HCT116 (cell line): ENCODE results near the gene HIVEP3. TPM values are rescaled to one million over a fixed set of nuclear protein-coding genes. Genes with fewer than 3 reads are reported as not detected.

Experiments
- ATAC-seq: fragments of 200-7000 bp; cut with Tn5 transposase; 2 replicates; pipeline ENCODE4 v1.9.1; 2020; ENCODE audit warnings: mild to moderate bottlenecking, moderate library complexity
- BruUV-seq: library from RNA; stranded (reverse); fragments of 400-500 nt; replicated peaks from 2 replicates; lab custom pipeline; 2021; lab: Mats Ljungman, UMichigan
- CTCF ChIA-PET: fragments of 300-600 bp; sonication (Branson Sonifier 250); formaldehyde crosslinking; loops from one replicate; lab custom pipeline; 2021; ENCODE audit warnings: antibody characterized with exemption; lab: Charles Lee
- POLR2A ChIA-PET: fragments of 300-600, 350-600 bp; sonication (Branson Sonifier 250); formaldehyde crosslinking; loops from one replicate; lab custom pipeline; 2021; ENCODE audit warnings: antibody characterized with exemption; lab: Charles Lee
- RAD21 ChIA-PET, 2 experiments: fragments of 300-600 bp; sonication (Branson Sonifier 250); formaldehyde crosslinking; loops; one replicate each; lab custom pipeline; 2023; ENCODE audit warnings: low total read pairs in 2 of 2; ENCODE audit not compliant: uncharacterized antibody in 2 of 2, unreplicated experiment in 2 of 2, low non-redundant PET in 1 of 2; lab: Charles Lee
- DNase-seq: peaks from one replicate; pipeline ENCODE4 v3.0.0-alpha.2; 2010; ENCODE audit warnings: low read depth, low spot score
- H2AFZ ChIP-seq: fragments of 200-600 bp; shearing (Covaris generic), sonication (generic); 2 replicates; pipeline ENCODE4 v1.6.1; 2017; ENCODE audit warnings: low read depth, mixed run types, mixed read lengths, antibody characterized with exemption, low read length; ENCODE audit not compliant: poor library complexity, severe bottlenecking
- H3K27ac ChIP-seq: 2 replicates; pipeline ENCODE4 v1.5.1; 2012; ENCODE audit warnings: low read depth, low read length
- H3K27me3 ChIP-seq: fragments of 200-600 bp; sonication (generic); 2 replicates; pipeline ENCODE4 v1.6.1; 2016; ENCODE audit warnings: mixed run types, low read length, mixed read lengths; ENCODE audit not compliant: insufficient read depth
- H3K36me3 ChIP-seq, 2 experiments: fragments of 200-500 bp in 1 of 2; fragments of 200-600 bp in 1 of 2; sonication (Bioruptor generic) in 1 of 2; sonication (generic) in 1 of 2; 2 replicates each; pipeline versions ENCODE4 v1.5.1 to v1.6.1; 2014 to 2016; ENCODE audit warnings: low read length in 2 of 2, inconsistent platforms in 1 of 2, mixed read lengths in 1 of 2, mixed run types in 1 of 2; ENCODE audit not compliant: insufficient read depth in 2 of 2, control insufficient read depth in 1 of 2
- H3K4me1 ChIP-seq, 2 experiments: fragments of 200-600 bp in 1 of 2; sonication (generic) in 1 of 2; 2 replicates each; pipeline versions ENCODE4 v1.5.1 to v1.6.1; 2012 to 2017; ENCODE audit warnings: low read length in 2 of 2, inconsistent platforms in 1 of 2, mild to moderate bottlenecking in 1 of 2, mixed read lengths in 1 of 2, mixed run types in 1 of 2, moderate library complexity in 1 of 2; ENCODE audit not compliant: insufficient read depth in 2 of 2, control insufficient read depth in 1 of 2
- H3K4me2 ChIP-seq: fragments of 200-600 bp; sonication (generic); 2 replicates; pipeline ENCODE4 v1.6.1; 2017; ENCODE audit warnings: mixed run types, low read length, mixed read lengths
- H3K4me3 ChIP-seq, 2 experiments: fragments of 200-600 bp in 1 of 2; sonication (generic) in 1 of 2; replicated peaks in 1 of 2; 2 replicates each; pipeline ENCODE4 v1.5.1; 2011 to 2016; ENCODE audit warnings: low read length in 2 of 2, control low read depth in 1 of 2, low read depth in 1 of 2, mild to moderate bottlenecking in 1 of 2, mixed read lengths in 1 of 2, mixed run types in 1 of 2
- H3K79me2 ChIP-seq: fragments of 200-600 bp; sonication (generic); 2 replicates; pipeline ENCODE4 v1.6.1; 2017; ENCODE audit warnings: mild to moderate bottlenecking, mixed run types, low read length, moderate library complexity, mixed read lengths; ENCODE audit not compliant: insufficient read depth
- H3K9ac ChIP-seq: fragments of 200-600 bp; sonication (generic); 2 replicates; pipeline ENCODE4 v1.6.1; 2016; ENCODE audit warnings: low read length, mixed read lengths
- H3K9me2 ChIP-seq: fragments of 200-600 bp; sonication (generic), shearing (Covaris generic); 2 replicates; pipeline ENCODE4 v1.6.1; 2017; ENCODE audit warnings: mixed run types, mild to moderate bottlenecking, moderate library complexity; ENCODE audit not compliant: insufficient read depth
- H3K9me3 ChIP-seq, 2 experiments: fragments of 200-500 bp in 1 of 2; fragments of 200-600 bp in 1 of 2; sonication (Bioruptor generic) in 1 of 2; sonication (generic) in 1 of 2; 2 replicates each; pipeline ENCODE4 v1.6.1; 2014 to 2017; ENCODE audit warnings: low read length in 2 of 2, mixed read lengths in 2 of 2, inconsistent platforms in 1 of 2, low read depth in 1 of 2, mild to moderate bottlenecking in 1 of 2, mixed run types in 1 of 2, moderate library complexity in 1 of 2; ENCODE audit not compliant: control insufficient read depth in 1 of 2, insufficient read depth in 1 of 2
- H4K20me1 ChIP-seq: fragments of 200-600 bp; sonication (generic), shearing (Covaris generic); 2 replicates; pipeline ENCODE4 v1.6.1; 2017; ENCODE audit warnings: mixed run types, mild to moderate bottlenecking, moderate library complexity; ENCODE audit not compliant: insufficient read depth
- CEBPB ChIP-seq: IDR thresholded peaks from 2 replicates; pipeline ENCODE4 v1.6.1; 2012; ENCODE audit warnings: low read depth
- EGR1 ChIP-seq: IDR thresholded peaks from 2 replicates; pipeline ENCODE4 v1.6.1; 2012; ENCODE audit warnings: low read depth
- ELF1 ChIP-seq: IDR thresholded peaks from 2 replicates; pipeline ENCODE4 v1.6.1; 2012; ENCODE audit warnings: low read depth, borderline replicate concordance
- EZH2phosphoT487 ChIP-seq: fragments of 200-600 bp; IDR thresholded peaks from 2 replicates; pipeline ENCODE4 v1.6.1; 2018; ENCODE audit warnings: antibody characterized with exemption, borderline replicate concordance
- FOSL1 ChIP-seq: IDR thresholded peaks from 2 replicates; pipeline ENCODE4 v1.6.1; 2012; ENCODE audit warnings: low read depth
- POLR2A ChIP-seq: IDR thresholded peaks from 2 replicates; pipeline ENCODE4 v1.7.0; 2011; ENCODE audit warnings: borderline replicate concordance; ENCODE audit not compliant: insufficient read depth, insufficient read length; ENCODE audit errors: extremely low read depth
- RAD21 ChIP-seq: IDR thresholded peaks from 2 replicates; pipeline ENCODE4 v1.6.1; 2012; ENCODE audit warnings: low read depth, mild to moderate bottlenecking
- SIN3A ChIP-seq: IDR thresholded peaks from 2 replicates; pipeline ENCODE4 v1.6.1; 2012; ENCODE audit warnings: low read depth
- SP1 ChIP-seq: IDR thresholded peaks from 2 replicates; pipeline ENCODE4 v1.6.1; 2012; ENCODE audit warnings: low read depth
- TCF7L2 ChIP-seq: IDR thresholded peaks from 2 replicates; pipeline ENCODE4 v1.7.0; 2011; ENCODE audit warnings: borderline replicate concordance, inconsistent platforms; ENCODE audit not compliant: insufficient read depth, insufficient read length; ENCODE audit errors: extremely low read depth
- YY1 ChIP-seq: IDR thresholded peaks from 2 replicates; pipeline ENCODE4 v1.6.1; 2011; ENCODE audit warnings: low read length, low read depth, moderate library complexity, mild to moderate bottlenecking; ENCODE audit not compliant: insufficient replicate concordance; ENCODE audit errors: extremely low read depth
- ZFX ChIP-seq: fragments of 450-650 bp; IDR thresholded peaks from 2 replicates; pipeline ENCODE4 v1.6.1; 2017
- intact Hi-C: fragments of 100-400 bp; cut with micrococcal nuclease; formaldehyde crosslinking; loops from 2 replicates; pipeline ENCODE4 v1.10.0; 2022
- total RNA-seq: library from RNA; stranded (reverse); gene quantifications from one replicate; pipeline ENCODE4 v1.2.1, GENCODE V29; 2021; ENCODE audit not compliant: unreplicated experiment
- TF ChIP-seq, protein P1 (sequence below), 3 experiments: fragments of 200-600 bp in 1 of 3; sonication (generic) in 1 of 3; IDR thresholded peaks in 2 of 3; conservative IDR thresholded peaks in 1 of 3; 2 replicates each; pipeline ENCODE4 v1.5.1; 2012 to 2017; ENCODE audit warnings: low read depth in 2 of 3, low read length in 2 of 3, antibody characterized with exemption in 1 of 3, borderline replicate concordance in 1 of 3, control low read depth in 1 of 3, mild to moderate bottlenecking in 1 of 3, mixed read lengths in 1 of 3, mixed run types in 1 of 3, moderate library complexity in 1 of 3; ENCODE audit not compliant: insufficient read depth in 1 of 3
- TF ChIP-seq, protein P2 (sequence below): IDR thresholded peaks from 2 replicates; pipeline ENCODE4 v1.6.1; 2012; ENCODE audit warnings: low read depth

HIVEP3 gene
- total RNA-seq, 1 experiment from 2014 or later: 7.1 TPM

DNA sequence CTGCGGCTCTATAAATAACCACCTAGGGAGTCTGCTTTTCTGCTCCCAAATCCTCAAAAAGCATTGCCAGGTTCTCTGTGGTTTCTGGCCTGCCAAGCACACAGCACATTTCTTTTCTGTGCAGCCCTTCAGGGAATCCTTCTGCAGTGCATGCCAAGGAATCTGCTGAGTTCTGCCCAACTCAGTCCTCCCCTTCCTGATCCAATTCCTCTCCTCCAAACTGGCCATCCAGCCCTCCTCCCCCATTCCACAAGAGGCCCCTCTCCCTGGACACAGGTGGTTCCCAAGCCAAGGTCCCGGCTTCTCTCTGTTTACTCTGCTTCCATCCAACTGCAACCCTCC lies 61.8 kb downstream of the HIVEP3 start:
- CTCF ChIA-PET: no interaction called here
- intact Hi-C loops: no loop called here
- Histone ChIP-seq H3K9me3 (no peaks in the 10 kb centered on the region), H3K79me2 (no peaks in the 10 kb centered on the region), H4K20me1 (no peaks in the 10 kb centered on the region), H3K4me3 (no peak overlapping the region), H3K36me3 (no peaks in the 10 kb centered on the region), H3K27ac (no peak overlapping the region), H3K27me3 (peaks cover 9% of the 10 kb centered on the region; the same call in 1 of the 2 replicates), H3K9me2 (no peaks in the 10 kb centered on the region), H3K4me1 (peaks cover 24 to 25% of the 10 kb centered on the region in 2 experiments), H3K4me2 (no peak overlapping the region), H3K9ac (no peak overlapping the region), H2AFZ (no peak overlapping the region)
- POLR2A ChIA-PET: no interaction called here
- RAD21 ChIA-PET: no interaction called here
- ATAC-seq: no peak
- TF ChIP-seq POLR2A: no peak
- no peak for TF ChIP-seq YY1
- TF ChIP-seq FOSL1: no peak
- TF ChIP-seq SIN3A: no peak
- no peak for TF ChIP-seq ZFX
- TF ChIP-seq, protein P1, sequence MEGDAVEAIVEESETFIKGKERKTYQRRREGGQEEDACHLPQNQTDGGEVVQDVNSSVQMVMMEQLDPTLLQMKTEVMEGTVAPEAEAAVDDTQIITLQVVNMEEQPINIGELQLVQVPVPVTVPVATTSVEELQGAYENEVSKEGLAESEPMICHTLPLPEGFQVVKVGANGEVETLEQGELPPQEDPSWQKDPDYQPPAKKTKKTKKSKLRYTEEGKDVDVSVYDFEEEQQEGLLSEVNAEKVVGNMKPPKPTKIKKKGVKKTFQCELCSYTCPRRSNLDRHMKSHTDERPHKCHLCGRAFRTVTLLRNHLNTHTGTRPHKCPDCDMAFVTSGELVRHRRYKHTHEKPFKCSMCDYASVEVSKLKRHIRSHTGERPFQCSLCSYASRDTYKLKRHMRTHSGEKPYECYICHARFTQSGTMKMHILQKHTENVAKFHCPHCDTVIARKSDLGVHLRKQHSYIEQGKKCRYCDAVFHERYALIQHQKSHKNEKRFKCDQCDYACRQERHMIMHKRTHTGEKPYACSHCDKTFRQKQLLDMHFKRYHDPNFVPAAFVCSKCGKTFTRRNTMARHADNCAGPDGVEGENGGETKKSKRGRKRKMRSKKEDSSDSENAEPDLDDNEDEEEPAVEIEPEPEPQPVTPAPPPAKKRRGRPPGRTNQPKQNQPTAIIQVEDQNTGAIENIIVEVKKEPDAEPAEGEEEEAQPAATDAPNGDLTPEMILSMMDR (IDR thresholded peaks at IDR 0.05 in 2 of 3, conservative IDR thresholded peaks at IDR 0.05 in 1 of 3; ENCODE audit: borderline replicate concordance in 1 of 3, insufficient read depth in 1 of 3, low read depth in 2 of 3, low read length in 2 of 3): no peak
- no peak for TF ChIP-seq EZH2phosphoT487
- TF ChIP-seq RAD21: no peak
- TF ChIP-seq TCF7L2: no peak
- no peak for TF ChIP-seq ELF1
- TF ChIP-seq CEBPB: no peak
- TF ChIP-seq, protein P2, sequence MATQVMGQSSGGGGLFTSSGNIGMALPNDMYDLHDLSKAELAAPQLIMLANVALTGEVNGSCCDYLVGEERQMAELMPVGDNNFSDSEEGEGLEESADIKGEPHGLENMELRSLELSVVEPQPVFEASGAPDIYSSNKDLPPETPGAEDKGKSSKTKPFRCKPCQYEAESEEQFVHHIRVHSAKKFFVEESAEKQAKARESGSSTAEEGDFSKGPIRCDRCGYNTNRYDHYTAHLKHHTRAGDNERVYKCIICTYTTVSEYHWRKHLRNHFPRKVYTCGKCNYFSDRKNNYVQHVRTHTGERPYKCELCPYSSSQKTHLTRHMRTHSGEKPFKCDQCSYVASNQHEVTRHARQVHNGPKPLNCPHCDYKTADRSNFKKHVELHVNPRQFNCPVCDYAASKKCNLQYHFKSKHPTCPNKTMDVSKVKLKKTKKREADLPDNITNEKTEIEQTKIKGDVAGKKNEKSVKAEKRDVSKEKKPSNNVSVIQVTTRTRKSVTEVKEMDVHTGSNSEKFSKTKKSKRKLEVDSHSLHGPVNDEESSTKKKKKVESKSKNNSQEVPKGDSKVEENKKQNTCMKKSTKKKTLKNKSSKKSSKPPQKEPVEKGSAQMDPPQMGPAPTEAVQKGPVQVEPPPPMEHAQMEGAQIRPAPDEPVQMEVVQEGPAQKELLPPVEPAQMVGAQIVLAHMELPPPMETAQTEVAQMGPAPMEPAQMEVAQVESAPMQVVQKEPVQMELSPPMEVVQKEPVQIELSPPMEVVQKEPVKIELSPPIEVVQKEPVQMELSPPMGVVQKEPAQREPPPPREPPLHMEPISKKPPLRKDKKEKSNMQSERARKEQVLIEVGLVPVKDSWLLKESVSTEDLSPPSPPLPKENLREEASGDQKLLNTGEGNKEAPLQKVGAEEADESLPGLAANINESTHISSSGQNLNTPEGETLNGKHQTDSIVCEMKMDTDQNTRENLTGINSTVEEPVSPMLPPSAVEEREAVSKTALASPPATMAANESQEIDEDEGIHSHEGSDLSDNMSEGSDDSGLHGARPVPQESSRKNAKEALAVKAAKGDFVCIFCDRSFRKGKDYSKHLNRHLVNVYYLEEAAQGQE: no peak
- no peak for TF ChIP-seq EGR1
- TF ChIP-seq SP1: no peak
- DNase-seq: no peak
- no TSS peak for BruUV-seq
